GM19324 (cell line): ENCODE measurements around the gene RREB1.

Experiments used
- ATAC-seq: cut with Tn5 transposase; IDR thresholded peaks from one replicate; pipeline ENCODE4 v1.9.1; 2021; ENCODE audit warnings: mild to moderate bottlenecking, moderate library complexity; ENCODE audit not compliant: unreplicated experiment, low FRiP score

Gene RREB1

DNA sequence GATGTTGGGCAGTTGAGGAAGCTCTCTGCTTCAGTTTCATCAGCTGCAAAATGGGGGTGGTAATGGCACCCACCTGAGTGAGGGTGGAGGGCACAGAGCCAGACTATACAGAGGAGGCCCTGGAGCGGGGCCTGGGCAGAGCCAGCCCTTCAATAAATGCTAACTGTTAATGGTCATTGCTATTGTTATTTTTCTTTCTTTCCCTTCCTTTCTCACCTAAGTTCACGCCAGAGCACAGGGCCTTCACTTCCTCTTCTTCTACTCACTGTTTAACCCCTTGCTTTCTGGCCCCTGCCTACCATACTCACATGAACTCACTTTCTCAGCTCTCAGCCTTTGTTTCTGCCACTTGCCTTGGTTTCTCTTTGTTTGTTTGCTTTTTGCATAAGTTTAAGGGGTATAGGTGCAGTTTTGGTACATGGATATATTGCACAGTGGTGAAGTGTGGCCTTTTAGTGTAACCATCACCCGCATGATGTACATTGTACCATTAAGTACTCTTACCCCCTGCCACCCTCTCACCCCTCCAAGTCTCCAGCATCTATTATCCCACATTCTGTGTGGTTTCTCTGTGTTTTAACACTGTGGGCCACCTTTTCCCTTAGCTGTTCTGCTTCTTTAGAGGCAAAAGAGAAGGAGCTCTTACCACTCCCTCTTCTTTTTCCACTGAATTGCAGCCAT, 7.5 kb upstream of the RREB1 start:
- peak; percentile 56 for ATAC-seq

DNA sequence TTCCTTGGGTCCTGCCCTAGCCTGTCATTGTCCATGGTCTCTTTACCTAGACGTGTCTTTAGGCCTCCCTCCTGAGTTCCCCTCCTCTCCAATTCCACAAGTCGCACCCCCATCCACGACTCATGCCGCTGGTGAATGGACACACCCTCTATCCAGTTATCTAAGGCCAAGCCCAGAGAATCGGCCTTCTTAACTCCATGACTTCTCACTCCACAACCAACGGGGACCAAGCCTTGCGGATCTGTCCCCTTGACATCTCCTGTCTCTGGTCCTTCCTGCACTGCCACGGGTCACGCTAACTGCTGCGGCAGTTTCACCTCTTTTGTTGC, 7.0 kb upstream of the RREB1 start:
- ATAC-seq = no peak

DNA sequence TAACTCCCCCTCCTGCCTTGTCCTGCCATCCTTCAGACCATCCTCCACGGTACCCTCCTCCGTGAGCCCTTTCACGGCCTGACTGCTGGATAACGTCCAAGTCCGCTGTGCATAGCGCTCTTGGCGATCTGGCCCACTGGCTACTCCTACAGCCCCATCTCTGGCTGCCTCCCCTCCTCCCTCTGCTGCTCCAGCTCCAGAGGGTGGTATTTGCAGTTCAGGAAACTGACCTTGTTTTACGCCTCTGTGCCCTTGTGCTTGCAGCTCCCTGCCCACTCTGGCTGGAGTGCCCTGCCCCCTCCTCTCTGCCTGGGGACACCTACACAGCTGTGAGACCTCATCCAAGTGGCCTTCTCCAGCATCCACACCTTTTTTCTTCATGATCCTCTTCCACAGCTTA, 6.5 kb upstream of the RREB1 start:
- ATAC-seq = no peak

DNA sequence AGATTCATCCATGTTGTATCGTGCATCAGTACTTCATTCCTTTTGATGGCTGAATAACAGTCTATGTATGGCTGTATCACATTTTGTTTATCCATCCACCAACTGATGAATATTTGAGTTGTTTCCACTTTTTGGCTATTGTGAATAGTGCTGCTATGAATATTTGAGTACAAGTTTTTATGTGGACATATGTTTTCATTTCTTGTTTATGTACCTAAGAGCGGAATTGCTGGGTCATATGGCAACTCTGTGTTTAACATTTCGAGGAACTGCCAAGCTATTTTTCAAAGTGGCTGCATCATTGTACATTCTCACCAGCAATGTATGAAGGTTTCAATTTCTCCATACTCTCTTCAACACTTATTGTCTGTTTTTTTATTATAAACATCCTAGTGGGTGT, 3.0 kb upstream of the RREB1 start:
- ATAC-seq = no peak

DNA sequence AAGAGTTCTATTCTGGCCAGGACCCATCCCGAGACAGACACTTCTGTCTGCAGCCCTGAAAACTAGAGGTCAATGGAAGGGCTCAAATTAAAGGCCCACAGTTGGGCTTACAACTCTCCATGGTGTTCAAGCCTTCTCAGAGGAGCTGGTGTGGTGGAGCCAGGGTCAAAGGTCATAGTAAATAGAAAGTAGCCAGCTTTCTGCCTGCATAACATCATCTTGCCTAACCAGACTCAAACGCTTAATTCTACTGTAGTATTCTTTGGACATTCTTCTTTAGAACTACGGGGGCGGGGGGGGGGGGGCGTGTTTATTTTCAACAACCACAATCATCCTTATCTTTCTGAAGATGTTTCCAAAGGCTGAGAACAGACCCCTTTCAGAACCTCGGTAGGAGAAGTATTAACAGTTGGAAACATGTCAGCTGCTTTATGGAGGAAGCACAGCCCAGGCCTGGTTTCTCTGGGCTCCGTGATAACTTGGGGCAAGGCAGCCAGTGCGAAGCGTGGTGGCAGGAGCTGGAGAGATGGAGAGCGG, 1.5 kb upstream of the RREB1 start:
- no peak for ATAC-seq

DNA sequence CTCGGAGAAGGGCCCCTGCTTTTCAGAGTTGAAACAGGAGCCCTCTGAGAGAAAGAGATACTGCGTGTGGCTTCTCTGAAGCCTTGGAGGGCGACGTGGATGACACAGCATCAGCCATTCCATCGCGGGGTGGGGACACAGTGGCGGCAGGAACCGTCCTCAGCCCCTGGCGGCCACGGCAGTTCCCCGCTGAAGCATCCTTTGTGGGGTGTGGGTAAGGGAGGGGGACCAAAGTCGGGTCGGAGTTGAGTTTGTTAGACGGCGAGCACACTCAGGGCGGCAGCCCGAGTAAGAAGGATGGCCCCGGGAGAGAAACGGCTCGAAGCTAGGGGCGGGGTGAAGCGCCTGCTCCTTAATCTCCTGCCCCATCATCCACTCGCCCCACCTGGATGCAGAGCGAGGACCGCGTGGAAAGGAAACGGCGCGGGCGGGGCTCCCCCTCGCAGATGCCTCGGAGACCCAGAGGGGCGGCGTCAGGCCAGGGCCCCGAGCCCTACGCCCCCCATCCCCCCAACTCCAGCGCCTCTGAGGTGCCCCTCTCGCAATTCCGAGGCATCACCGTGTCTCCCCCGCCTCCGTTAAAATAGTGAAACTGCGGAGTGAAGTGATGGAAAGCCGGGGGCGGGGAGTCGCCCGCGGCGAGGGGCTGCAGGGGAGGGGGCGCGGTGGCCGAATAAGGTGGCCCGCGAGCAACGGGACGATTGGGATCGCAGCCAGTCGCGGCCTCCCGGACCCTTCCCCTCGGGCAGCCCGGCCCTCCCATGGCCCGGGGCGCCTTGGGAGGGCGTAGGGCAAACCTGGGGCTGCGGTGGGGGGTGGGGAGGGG, 796 bp upstream of the RREB1 start:
- peak; percentile 14 for ATAC-seq

DNA sequence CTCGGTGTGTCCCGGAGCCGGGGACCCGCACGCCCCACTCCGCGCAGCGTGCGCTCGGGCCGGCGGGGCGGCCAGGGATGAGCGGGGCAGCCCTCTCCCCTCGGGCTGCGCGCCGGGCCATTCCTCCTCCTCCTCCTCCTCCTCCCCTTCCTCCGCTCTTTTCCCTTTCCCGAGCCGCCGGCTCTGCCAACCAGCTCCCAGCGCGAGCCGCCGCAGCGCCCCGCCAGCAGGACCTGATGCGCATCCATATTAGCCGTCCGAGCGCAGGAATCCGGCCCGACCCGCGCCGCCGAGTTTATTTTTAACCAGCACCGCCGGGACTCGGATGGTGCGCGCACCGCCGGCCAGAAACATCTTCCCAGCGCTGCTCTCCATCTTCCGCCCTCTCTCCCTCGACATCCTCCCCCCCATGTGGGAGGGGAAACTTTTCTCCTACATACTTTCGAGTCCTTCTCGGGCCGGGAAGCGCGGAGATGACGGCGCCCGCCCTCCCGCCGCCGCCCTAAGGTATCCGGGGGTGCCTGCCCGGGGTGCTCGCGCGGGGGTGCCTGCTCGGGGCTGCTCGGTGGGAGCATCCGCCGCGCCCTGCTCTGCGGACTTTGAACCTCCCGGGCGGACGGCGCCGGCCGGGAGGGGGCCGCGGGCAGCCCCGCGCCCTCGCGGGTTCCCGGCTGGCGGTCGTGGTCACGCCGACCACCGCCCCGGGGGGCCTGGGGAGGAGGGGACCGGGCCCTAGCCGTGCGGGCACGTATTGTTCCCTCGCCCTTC, 619 bp downstream of the RREB1 start:
- ATAC-seq = peak; percentile 24

DNA sequence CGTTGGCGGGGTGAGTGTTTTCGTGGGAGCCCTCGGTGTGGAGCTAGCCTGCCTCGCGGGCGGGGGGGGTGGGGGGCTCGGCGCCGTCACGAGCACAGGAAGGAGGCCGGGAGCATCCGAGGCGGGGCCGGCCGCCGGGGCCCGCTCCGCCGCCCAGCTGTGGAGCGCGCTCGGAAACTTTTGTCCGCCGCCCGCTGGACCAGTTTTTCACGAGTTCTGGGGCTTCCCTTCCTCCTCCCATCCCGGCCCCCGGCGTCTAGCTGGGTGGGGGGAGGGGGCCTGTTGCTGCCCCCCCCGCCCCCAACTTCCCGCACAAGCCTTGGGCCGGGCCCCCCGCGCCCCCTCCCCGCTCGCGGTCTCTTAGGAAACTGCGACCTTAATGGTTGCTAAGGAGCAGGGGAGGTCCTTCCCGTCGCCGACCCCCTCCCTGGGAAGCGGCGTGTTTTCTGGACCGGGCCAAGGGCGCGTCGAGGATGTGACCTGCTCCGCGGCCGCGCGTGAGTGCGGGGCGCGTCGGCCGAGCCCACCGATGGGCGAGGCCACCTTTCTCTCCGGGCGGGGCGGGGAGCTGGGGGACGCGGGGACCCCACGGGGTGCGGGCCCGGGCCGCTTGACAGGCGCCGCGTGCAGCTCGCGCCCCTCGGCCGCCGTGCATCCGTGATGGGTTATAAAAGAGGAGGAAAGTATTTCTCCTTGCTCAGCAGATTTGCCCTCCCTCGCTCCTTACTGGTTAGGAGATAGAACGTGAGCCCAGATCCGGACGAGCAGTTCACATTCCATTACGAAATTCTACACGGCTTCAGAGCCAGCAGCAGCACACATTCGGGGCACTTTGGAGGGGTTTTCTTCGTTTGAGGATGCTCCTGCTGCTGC, 1.4 kb downstream of the RREB1 start:
- ATAC-seq = peak; percentile 23

DNA sequence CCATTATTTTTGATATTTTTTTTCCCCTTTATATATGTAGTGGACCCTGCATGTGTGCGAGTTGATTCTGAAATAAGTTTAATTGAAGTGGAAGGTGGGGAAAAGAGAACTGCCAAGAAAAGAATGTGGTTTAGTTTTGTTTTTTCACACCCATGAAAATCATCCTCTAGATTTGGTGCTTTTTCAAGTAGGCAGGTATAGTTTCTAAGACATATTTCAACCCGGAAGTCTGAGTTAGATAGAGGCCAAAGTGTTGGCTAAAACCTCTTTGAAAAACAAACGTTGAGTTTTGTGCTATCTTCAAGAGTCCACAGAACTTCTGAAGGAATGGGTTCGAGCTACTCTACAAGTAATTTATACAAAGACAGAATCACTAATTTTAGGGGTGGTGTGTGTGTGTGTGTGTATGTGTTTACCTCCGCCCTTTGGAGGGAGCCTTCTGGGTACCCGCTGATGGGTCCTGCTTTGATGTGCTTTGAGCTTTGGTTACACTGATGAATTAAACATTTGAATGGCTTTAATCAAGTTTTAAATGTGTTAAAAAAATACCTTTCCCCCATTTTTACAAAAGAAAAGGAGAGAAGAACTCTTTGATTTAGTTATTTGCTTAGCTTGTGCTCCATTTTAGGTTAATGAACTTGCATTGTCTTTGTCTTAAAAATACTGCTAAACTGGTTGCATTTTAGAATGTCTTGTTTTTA, 2.5 kb downstream of the RREB1 start:
- no peak for ATAC-seq

DNA sequence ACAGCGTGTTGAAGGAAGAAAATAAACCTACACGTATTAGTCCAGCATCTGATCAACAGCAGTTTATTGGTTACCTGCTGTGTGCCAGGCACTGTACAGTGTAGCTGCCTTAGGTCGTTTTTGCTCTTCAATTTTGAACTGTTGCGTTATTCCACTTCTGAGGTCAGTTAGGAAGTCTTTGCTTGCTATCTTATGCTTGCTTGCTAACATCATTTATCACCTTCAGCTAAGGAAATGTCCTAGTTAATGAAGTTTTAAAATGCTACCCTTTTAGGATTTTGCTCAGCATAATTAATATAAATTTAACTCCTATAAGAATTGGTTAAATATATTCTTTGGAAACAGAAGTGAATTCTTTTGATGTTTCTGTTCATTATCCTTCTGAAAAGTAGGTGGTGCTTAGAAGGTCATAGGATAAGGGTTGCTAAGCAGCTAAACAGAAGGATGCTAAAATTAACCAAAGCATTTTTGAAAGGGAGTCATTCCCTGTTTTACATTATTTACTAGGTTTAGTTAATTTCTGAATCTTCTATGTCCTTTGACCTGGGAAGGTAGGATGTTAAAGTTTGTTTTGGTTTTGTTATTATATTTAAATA, 3.4 kb downstream of the RREB1 start:
- no peak for ATAC-seq

DNA sequence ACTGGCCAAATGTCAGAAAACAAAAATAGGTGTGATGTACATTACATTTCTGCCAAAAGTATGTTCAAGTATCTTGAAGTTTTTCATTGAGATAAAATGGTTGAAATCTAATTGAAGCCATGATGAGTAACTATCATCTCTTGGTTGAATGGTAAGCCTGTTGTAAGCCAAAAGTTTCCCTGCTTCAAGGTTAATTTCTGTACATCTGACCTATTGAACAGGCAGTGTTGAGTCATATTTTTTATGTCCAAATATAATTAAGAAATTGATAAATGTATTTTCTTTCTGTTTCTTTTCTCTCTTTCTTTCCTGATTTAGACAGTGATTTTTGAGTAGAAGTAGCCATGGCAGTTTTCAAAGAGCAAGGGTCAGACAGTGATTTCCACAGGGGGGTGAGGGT, 4.4 kb downstream of the RREB1 start:
- no peak for ATAC-seq

DNA sequence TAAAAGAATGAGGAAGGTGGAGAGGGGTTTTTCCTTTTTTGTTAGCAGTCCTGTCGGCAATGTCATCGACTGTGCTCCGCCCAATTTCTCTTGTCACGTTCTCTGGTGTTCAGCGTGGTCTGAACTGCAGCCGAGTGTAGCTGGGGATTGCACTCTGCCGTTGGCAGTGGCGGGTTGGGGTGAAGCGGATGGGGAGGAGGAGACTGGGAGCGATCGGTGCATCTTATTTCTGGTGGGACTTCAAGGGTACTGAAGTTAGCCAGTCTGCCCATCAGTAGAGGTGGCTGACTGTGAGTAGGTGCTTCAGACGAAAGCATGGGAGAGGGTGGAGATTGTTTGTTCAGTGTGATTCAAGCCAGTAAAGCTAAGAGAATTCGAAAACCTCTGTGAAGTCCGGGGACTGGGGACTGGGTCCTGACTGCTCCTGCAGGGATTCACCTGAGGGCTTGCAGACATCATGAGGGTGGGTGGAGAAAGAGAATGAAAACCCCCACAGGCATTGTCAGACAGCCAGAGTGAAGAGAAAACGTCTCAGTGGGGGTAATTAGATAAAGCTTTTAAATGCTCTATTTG, 5.1 kb downstream of the RREB1 start:
- no peak for ATAC-seq

DNA sequence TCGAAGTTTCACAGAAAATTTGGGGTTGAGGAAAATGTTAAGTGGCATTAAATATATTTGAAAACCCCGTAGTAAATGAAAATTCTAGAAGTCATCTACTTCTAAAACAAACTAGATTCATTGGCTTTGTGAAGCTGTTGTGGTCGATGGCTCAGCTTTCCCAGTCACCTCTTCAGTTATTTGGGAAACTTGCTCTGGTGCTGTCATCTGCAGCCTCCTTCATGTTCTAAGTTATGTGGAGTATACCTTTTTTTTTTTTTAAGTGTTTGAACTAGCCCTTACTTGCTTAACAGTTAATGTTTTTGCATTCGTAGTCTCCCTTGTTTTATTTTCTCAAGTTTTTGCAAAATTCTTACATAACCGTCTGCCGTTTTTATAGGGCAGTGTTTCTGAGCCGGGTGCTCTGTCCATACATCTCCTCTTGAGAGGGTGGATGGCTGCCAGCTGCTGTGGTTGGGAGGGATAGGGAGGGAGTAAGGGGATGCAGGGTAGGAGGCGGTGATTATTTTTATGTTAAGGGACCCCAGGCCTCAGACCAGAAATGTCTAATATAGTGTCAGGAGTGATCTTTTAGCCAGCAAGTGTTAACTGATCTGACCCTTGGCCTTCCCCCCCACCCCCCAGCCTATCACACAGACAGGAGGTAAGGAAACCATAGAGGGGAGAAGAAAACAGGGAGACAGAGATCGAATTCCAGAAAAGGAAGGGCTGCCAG, 7.1 kb downstream of the RREB1 start:
- no peak for ATAC-seq

DNA sequence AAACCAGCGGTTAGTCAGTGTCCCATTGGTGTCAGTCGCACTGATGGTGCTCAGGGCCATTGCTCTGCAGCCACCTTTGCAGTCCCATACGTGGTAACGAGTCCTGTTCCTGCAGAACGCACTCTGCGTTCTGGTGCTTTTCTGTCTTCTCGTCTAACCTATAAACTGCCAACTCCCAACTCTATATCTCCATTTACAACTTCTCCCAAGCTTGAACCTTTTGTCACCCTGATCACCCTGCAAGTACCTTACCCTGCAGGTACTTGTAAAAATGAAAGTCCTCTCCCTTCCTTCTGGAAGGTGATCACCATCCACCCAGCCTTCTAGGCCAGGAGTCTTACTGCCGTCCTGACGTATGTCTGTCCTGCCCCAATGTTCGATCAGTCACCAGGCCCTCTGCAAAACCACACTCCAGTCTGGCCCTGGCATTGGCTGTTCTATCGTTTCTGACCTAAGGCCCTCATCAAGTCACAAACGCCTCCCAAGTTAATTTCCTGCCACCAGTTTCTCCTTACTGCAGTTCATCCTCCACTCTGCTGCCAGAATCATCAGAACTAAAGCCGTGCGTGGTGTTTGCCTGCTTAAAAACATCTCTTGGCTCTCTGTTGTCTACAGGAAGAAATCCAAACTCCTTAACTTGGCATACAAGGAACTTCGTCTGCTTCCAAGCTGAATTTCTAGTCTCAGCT, 7.9 kb downstream of the RREB1 start:
- ATAC-seq = no peak

DNA sequence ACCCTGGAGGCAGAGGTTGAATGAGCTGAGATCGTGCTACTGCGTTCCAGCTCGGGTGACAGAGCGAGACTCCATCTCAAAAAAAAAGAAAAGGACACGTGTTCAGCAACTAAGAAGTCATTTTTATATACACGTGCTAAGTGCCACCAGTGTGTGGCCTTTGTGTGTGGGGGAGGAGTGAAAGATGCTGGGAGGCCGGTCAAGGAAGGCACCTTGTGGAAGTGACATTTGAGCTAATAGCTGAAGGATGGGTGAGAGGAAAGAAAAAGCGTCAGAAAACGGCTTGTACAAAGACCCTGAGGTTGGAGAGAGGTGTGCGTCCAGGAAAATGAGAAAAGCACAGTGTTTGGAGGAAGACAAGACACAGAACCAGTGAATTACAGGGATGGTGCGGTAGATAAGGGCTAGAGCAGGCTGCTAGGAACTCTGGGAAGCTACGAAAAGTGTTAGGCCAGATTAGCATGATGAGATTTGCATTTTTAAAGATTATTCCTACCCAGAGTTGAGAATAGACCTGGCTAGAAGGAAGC, 11.6 kb downstream of the RREB1 start:
- no peak for ATAC-seq

DNA sequence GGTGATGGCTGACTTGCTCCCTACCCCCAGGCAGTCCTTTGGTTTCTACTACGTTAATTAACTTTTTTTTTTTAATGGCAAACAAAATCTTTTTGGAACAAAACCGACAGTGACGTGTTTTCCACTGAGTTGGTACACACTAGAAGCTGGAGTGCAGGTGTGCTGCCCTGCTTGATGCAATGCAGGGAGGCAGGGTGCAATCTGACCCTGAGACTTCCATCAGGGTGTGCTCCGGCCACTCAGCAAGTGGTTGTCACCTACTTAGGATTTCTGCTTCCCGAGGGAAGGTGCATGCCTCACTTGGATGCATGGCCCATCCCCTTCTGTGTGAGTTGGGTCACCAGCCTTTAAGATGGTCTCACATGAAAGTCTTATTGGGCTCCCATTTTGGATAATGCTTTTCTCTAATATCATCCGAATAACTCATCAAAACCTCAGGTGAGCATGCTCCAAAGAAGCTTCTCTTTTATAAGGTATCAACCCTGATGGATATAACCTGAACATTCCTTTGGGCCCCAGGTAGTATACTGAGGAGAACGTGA, 14.0 kb downstream of the RREB1 start:
- ATAC-seq = no peak

DNA sequence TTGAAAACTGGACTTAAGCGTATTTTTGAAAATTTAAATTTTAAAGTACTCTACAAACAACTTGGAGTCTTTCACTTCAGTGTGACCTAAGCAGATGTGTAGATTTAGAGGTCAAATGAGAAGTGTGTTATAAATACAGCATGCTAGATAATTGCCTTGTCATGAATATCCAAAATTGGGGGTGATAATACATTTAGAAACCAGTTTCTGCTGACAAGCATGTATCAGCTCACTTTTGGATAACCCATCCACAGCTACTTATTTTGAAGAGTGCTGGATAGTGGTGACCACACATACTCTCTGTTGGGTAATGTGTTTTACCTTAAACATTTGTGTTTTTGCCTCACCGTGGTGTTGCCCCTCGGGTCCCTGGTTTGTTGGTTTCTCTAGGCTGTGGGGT, 14.9 kb downstream of the RREB1 start:
- no peak for ATAC-seq
